ENCODE measurements around the gene CASP8AP2.
"Not testable (repeated sequence)": the region's sequence is repeated elsewhere in the genome, so short reads cannot be mapped to it uniquely, and the experiment has no call there.

CASP8AP2 gene

GRCh38 chr6:89886378-89887120, 56.9 kb downstream of the CASP8AP2 start:
- H3K27ac ChIP-seq (ENCODE audit: low read depth in 2 of 2, low read length in 2 of 2) = no peak overlapping the region
- no peaks in the 10 kb centered on the region for H3K9me3 ChIP-seq (ENCODE audit: control insufficient read depth in 2 of 2, low read length in 2 of 2)
- H3K9ac ChIP-seq (ENCODE audit: low read depth in 1 of 2, low read length in 2 of 2) = no peak overlapping the region
- peaks cover 0 to 4% of the 10 kb centered on the region in 2 donors for H3K27me3 ChIP-seq (ENCODE audit: control insufficient read depth in 2 of 2, insufficient read depth in 2 of 2, low read length in 2 of 2)
- H3K4me3 ChIP-seq (ENCODE audit: low read length in 2 of 2) = no peak overlapping the region
- no peaks in the 10 kb centered on the region for H3K36me3 ChIP-seq (ENCODE audit: control insufficient read depth in 2 of 2, insufficient read depth in 2 of 2, low read length in 2 of 2)
- no peaks in the 10 kb centered on the region for H3K4me1 ChIP-seq (ENCODE audit: control insufficient read depth in 2 of 2, insufficient read depth in 2 of 2, low read length in 2 of 2)

GRCh38 chr6:89887452-89888137, 57.9 kb downstream of the CASP8AP2 start:
- no peaks in the 10 kb centered on the region for H3K9me3 ChIP-seq (ENCODE audit: control insufficient read depth in 2 of 2, low read length in 2 of 2)
- no peak overlapping the region for H3K9ac ChIP-seq (ENCODE audit: low read depth in 1 of 2, low read length in 2 of 2)
- no peak overlapping the region for H3K27ac ChIP-seq (ENCODE audit: low read depth in 2 of 2, low read length in 2 of 2)
- peaks cover 4% of the 10 kb centered on the region in 2 donors for H3K27me3 ChIP-seq (ENCODE audit: control insufficient read depth in 2 of 2, insufficient read depth in 2 of 2, low read length in 2 of 2)
- no peaks in the 10 kb centered on the region for H3K36me3 ChIP-seq (ENCODE audit: control insufficient read depth in 2 of 2, insufficient read depth in 2 of 2, low read length in 2 of 2)
- no peaks in the 10 kb centered on the region for H3K4me1 ChIP-seq (ENCODE audit: control insufficient read depth in 2 of 2, insufficient read depth in 2 of 2, low read length in 2 of 2)
- H3K4me3 ChIP-seq (ENCODE audit: low read length in 2 of 2) = no peak overlapping the region

GRCh38 chr6:89888138-89888514, 58.4 kb downstream of the CASP8AP2 start:
- H3K27me3 ChIP-seq (ENCODE audit: control insufficient read depth in 2 of 2, insufficient read depth in 2 of 2, low read length in 2 of 2) = peaks cover 4% of the 10 kb centered on the region in 2 donors

GRCh38 chr6:89888871-89889270, 59.2 kb downstream of the CASP8AP2 start:
- Histone ChIP-seq H3K4me3 (ENCODE audit: low read length in 2 of 2) (no peak overlapping the region), H3K9ac (ENCODE audit: low read depth in 1 of 2, low read length in 2 of 2) (no peak overlapping the region), H3K27me3 (ENCODE audit: control insufficient read depth in 2 of 2, insufficient read depth in 2 of 2, low read length in 2 of 2) (peaks cover 4% of the 10 kb centered on the region in 2 donors), H3K9me3 (ENCODE audit: control insufficient read depth in 2 of 2, low read length in 2 of 2) (no peaks in the 10 kb centered on the region), H3K27ac (ENCODE audit: low read depth in 2 of 2, low read length in 2 of 2) (no peak overlapping the region), H3K4me1 (ENCODE audit: control insufficient read depth in 2 of 2, insufficient read depth in 2 of 2, low read length in 2 of 2) (no peaks in the 10 kb centered on the region), H3K36me3 (ENCODE audit: control insufficient read depth in 2 of 2, insufficient read depth in 2 of 2, low read length in 2 of 2) (no peaks in the 10 kb centered on the region)

More at GRCh38 chr6:89888138-89888514, 58.4 kb downstream of the CASP8AP2 start:
- Histone ChIP-seq H3K27ac (ENCODE audit: low read depth in 2 of 2, low read length in 2 of 2) (no peak overlapping the region), H3K9ac (ENCODE audit: low read depth in 1 of 2, low read length in 2 of 2) (no peak overlapping the region), H3K9me3 (ENCODE audit: control insufficient read depth in 2 of 2, low read length in 2 of 2) (no peaks in the 10 kb centered on the region), H3K4me1 (ENCODE audit: control insufficient read depth in 2 of 2, insufficient read depth in 2 of 2, low read length in 2 of 2) (no peaks in the 10 kb centered on the region), H3K4me3 (ENCODE audit: low read length in 2 of 2) (no peak overlapping the region), H3K36me3 (ENCODE audit: control insufficient read depth in 2 of 2, insufficient read depth in 2 of 2, low read length in 2 of 2) (no peaks in the 10 kb centered on the region)

- H3K4me1 ChIP-seq (ENCODE audit: control insufficient read depth in 2 of 2, insufficient read depth in 2 of 2, low read length in 2 of 2); H3K36me3 ChIP-seq (ENCODE audit: control insufficient read depth in 2 of 2, insufficient read depth in 2 of 2, low read length in 2 of 2); H3K27me3 ChIP-seq (ENCODE audit: control insufficient read depth in 2 of 2, insufficient read depth in 2 of 2, low read length in 2 of 2); H3K9me3 ChIP-seq (ENCODE audit: control insufficient read depth in 2 of 2, low read length in 2 of 2); H3K9ac ChIP-seq (ENCODE audit: low read depth in 1 of 2, low read length in 2 of 2); H3K27ac ChIP-seq (ENCODE audit: low read depth in 2 of 2, low read length in 2 of 2); H3K4me3 ChIP-seq (ENCODE audit: low read length in 2 of 2): not testable (repeated sequence)
Observed at GRCh38 chr6:89890845-89891528, 61.3 kb downstream of the CASP8AP2 start.

GRCh38 chr6:89892577-89892976, 62.9 kb downstream of the CASP8AP2 start:
- not testable (repeated sequence) for H3K27me3 ChIP-seq (ENCODE audit: control insufficient read depth in 2 of 2, insufficient read depth in 2 of 2, low read length in 2 of 2); H3K4me3 ChIP-seq (ENCODE audit: low read length in 2 of 2); H3K27ac ChIP-seq (ENCODE audit: low read depth in 2 of 2, low read length in 2 of 2); H3K4me1 ChIP-seq (ENCODE audit: control insufficient read depth in 2 of 2, insufficient read depth in 2 of 2, low read length in 2 of 2); H3K9ac ChIP-seq (ENCODE audit: low read depth in 1 of 2, low read length in 2 of 2); H3K9me3 ChIP-seq (ENCODE audit: control insufficient read depth in 2 of 2, low read length in 2 of 2); H3K36me3 ChIP-seq (ENCODE audit: control insufficient read depth in 2 of 2, insufficient read depth in 2 of 2, low read length in 2 of 2)

GRCh38 chr6:89894169-89894568, 64.5 kb downstream of the CASP8AP2 start, which contains the start of gene GJA10:
GJA10 (plus strand) TSS chr6:89894469; CDS start chr6:89894469, 0 bp downstream.
- no peak within 1 kb of the TSS for H3K4me3 ChIP-seq (ENCODE audit: low read length in 2 of 2)
- no peaks in the 10 kb centered on the region for H3K9me3 ChIP-seq (ENCODE audit: control insufficient read depth in 2 of 2, low read length in 2 of 2)
- no peak within 1 kb of the TSS for H3K9ac ChIP-seq (ENCODE audit: low read depth in 1 of 2, low read length in 2 of 2)
- H3K4me1 ChIP-seq (ENCODE audit: control insufficient read depth in 2 of 2, insufficient read depth in 2 of 2, low read length in 2 of 2) = no peaks in the 10 kb centered on the region
- peaks cover 4% of the 10 kb centered on the region in 2 donors for H3K27me3 ChIP-seq (ENCODE audit: control insufficient read depth in 2 of 2, insufficient read depth in 2 of 2, low read length in 2 of 2)
- H3K36me3 ChIP-seq (ENCODE audit: control insufficient read depth in 2 of 2, insufficient read depth in 2 of 2, low read length in 2 of 2) = no peaks in the 10 kb centered on the region
- H3K27ac ChIP-seq (ENCODE audit: low read depth in 2 of 2, low read length in 2 of 2) = no peak within 1 kb of the TSS

GRCh38 chr6:89895276-89895874, 65.7 kb downstream of the CASP8AP2 start:
- Histone ChIP-seq H3K36me3 (ENCODE audit: control insufficient read depth in 2 of 2, insufficient read depth in 2 of 2, low read length in 2 of 2) (no peaks in the 10 kb centered on the region), H3K27ac (ENCODE audit: low read depth in 2 of 2, low read length in 2 of 2) (no peak overlapping the region), H3K4me3 (ENCODE audit: low read length in 2 of 2) (no peak overlapping the region), H3K4me1 (ENCODE audit: control insufficient read depth in 2 of 2, insufficient read depth in 2 of 2, low read length in 2 of 2) (no peaks in the 10 kb centered on the region), H3K27me3 (ENCODE audit: control insufficient read depth in 2 of 2, insufficient read depth in 2 of 2, low read length in 2 of 2) (peaks cover 4% of the 10 kb centered on the region in 2 donors), H3K9ac (ENCODE audit: low read depth in 1 of 2, low read length in 2 of 2) (no peak overlapping the region), H3K9me3 (ENCODE audit: control insufficient read depth in 2 of 2, low read length in 2 of 2) (no peaks in the 10 kb centered on the region)

GRCh38 chr6:89910001-89910901, 80.6 kb downstream of the CASP8AP2 start:
- not testable (repeated sequence) for H3K27ac ChIP-seq (ENCODE audit: low read depth in 2 of 2, low read length in 2 of 2); H3K27me3 ChIP-seq (ENCODE audit: control insufficient read depth in 2 of 2, insufficient read depth in 2 of 2, low read length in 2 of 2); H3K9ac ChIP-seq (ENCODE audit: low read depth in 1 of 2, low read length in 2 of 2); H3K4me1 ChIP-seq (ENCODE audit: control insufficient read depth in 2 of 2, insufficient read depth in 2 of 2, low read length in 2 of 2); H3K36me3 ChIP-seq (ENCODE audit: control insufficient read depth in 2 of 2, insufficient read depth in 2 of 2, low read length in 2 of 2); H3K4me3 ChIP-seq (ENCODE audit: low read length in 2 of 2); H3K9me3 ChIP-seq (ENCODE audit: control insufficient read depth in 2 of 2, low read length in 2 of 2)

Measured in mucosa of rectum (tissue), 2 donors.